B cell (primary cell): ENCODE measurements around the gene HLA-DMB. TPM values are rescaled to one million over a fixed set of nuclear protein-coding genes. Genes with fewer than 3 reads are reported as not detected.

ENCODE experiments used
- ATAC-seq: fragments of 200-7000 bp; cut with Tn5 transposase; one replicate; pipeline ENCODE4 v1.10.0; 2021; ENCODE audit warnings: low read depth, mild to moderate bottlenecking, moderate number of reproducible peaks, moderate library complexity
- CTCF ChIA-PET: fragments of 350-600 bp; sonication (Branson Sonifier 250); formaldehyde crosslinking; loops from one replicate; lab custom pipeline; 2021; ENCODE audit warnings: antibody characterized with exemption, inconsistent platforms; lab: Charles Lee
- POLR2A ChIA-PET: fragments of 350-600 bp; sonication (Branson Sonifier 250); formaldehyde crosslinking; loops from one replicate; lab custom pipeline; 2021; ENCODE audit warnings: antibody characterized with exemption; lab: Charles Lee
- DNase-seq: peaks from one replicate; pipeline ENCODE4 v3.0.0; 2013
- H2AFZ ChIP-seq: 2 replicates; pipeline ENCODE4 v1.6.1; 2012; ENCODE audit warnings: mild to moderate bottlenecking, low read depth, low read length; ENCODE audit not compliant: insufficient read depth, poor library complexity, severe bottlenecking
- H3K27ac ChIP-seq, 2 donors: 1 replicate in 1 of 2; 2 replicates in 1 of 2; pipeline ENCODE4 v1.5.1; 2012 to 2013; ENCODE audit warnings: low read length in 2 of 2, mild to moderate bottlenecking in 2 of 2, moderate library complexity in 1 of 2
- H3K27me3 ChIP-seq, 4 experiments: fragments of 200-600 bp in 1 of 4; sonication (generic) in 1 of 4; replicated peaks in 1 of 4; 1 replicate in 2 of 4; 2 replicates in 2 of 4; pipeline versions ENCODE4 v1.6.1 to v1.7.0; 2013 to 2016; ENCODE audit warnings: low read length in 3 of 4, mild to moderate bottlenecking in 2 of 4, mixed read lengths in 1 of 4, moderate library complexity in 1 of 4; ENCODE audit not compliant: insufficient read depth in 4 of 4, control insufficient read depth in 3 of 4; ENCODE audit errors: control extremely low read depth in 1 of 4
- H3K36me3 ChIP-seq, 2 experiments: replicated peaks in 1 of 2; 1 replicate in 1 of 2; 2 replicates in 1 of 2; pipeline versions ENCODE4 v1.6.1 to v1.7.1; 2013; ENCODE audit warnings: low read length in 1 of 2; ENCODE audit not compliant: insufficient read depth in 2 of 2, control insufficient read depth in 1 of 2; ENCODE audit errors: control extremely low read depth in 1 of 2, extremely low read depth in 1 of 2
- H3K4me1 ChIP-seq, 2 donors: fragments of 200-600 bp in 1 of 2; sonication (generic) in 1 of 2; 1 replicate in 1 of 2; 2 replicates in 1 of 2; pipeline versions ENCODE4 v1.5.1 to v1.6.1; 2013 to 2017; ENCODE audit warnings: low read length in 2 of 2; ENCODE audit not compliant: control insufficient read depth in 2 of 2, insufficient read depth in 2 of 2
- H3K4me2 ChIP-seq: replicated peaks from 2 replicates; pipeline ENCODE3; 2012; ENCODE audit warnings: mild to moderate bottlenecking, low read depth, low read length; ENCODE audit not compliant: poor library complexity, severe bottlenecking
- H3K4me3 ChIP-seq, 5 experiments: fragments of 200-600 bp in 1 of 5; sonication (generic) in 1 of 5; 1 replicate in 3 of 5; 2 replicates in 2 of 5; pipeline versions ENCODE4 v1.5.1 to v1.7.0; 2011 to 2016; ENCODE audit warnings: low read length in 4 of 5, mild to moderate bottlenecking in 4 of 5, low read depth in 2 of 5, control low read depth in 1 of 5, moderate library complexity in 1 of 5; ENCODE audit not compliant: insufficient read depth in 1 of 5; ENCODE audit errors: control extremely low read depth in 1 of 5, extremely low read depth in 1 of 5
- H3K79me2 ChIP-seq: fragments of 200-600 bp; sonication (generic); one replicate; pipeline ENCODE4 v1.6.0; 2016; ENCODE audit warnings: low read length; ENCODE audit not compliant: control insufficient read depth, insufficient read depth
- H3K9ac ChIP-seq: fragments of 200-600 bp; sonication (generic); 2 replicates; pipeline ENCODE4 v1.6.1; 2017; ENCODE audit warnings: mild to moderate bottlenecking, low read length, moderate library complexity
- H3K9me3 ChIP-seq, 3 donors: one replicate each; pipeline versions ENCODE4 v1.6.1 to v1.7.1; 2013; ENCODE audit warnings: low read length in 2 of 3; ENCODE audit not compliant: control insufficient read depth in 2 of 3, insufficient read depth in 1 of 3; ENCODE audit errors: control extremely low read depth in 1 of 3
- H4K20me1 ChIP-seq: 2 replicates; pipeline ENCODE4 v1.6.0; 2012; ENCODE audit warnings: mild to moderate bottlenecking, low read length; ENCODE audit not compliant: insufficient read depth, control insufficient read depth, poor library complexity, severe bottlenecking
- H3K27ac Mint-ChIP-seq: one replicate; pipeline ENCODE4 v1.8.0; 2021; ENCODE audit warnings: mixed read lengths
- H3K27me3 Mint-ChIP-seq: one replicate; pipeline ENCODE4 v1.8.0; 2021; ENCODE audit warnings: mixed read lengths
- H3K4me1 Mint-ChIP-seq: one replicate; pipeline ENCODE4 v1.8.0; 2021; ENCODE audit warnings: mixed read lengths
- H3K4me3 Mint-ChIP-seq: one replicate; pipeline ENCODE4 v1.8.0; 2021; ENCODE audit warnings: mixed read lengths
- H3K9me3 Mint-ChIP-seq: one replicate; pipeline ENCODE4 v1.8.0; 2022; ENCODE audit warnings: mixed read lengths; ENCODE audit not compliant: insufficient read depth
- EZH2 ChIP-seq: IDR thresholded peaks from 2 replicates; pipeline ENCODE4 v1.6.1; 2012; ENCODE audit warnings: borderline replicate concordance, low read depth, mild to moderate bottlenecking, moderate library complexity, low read length; ENCODE audit not compliant: insufficient read depth, poor library complexity, severe bottlenecking
- WGBS: methylation state at CpG from one replicate; pipeline ENCODE4 v1.1.5; 2013; ENCODE audit warnings: missing lambda C conversion rate; ENCODE audit not compliant: insufficient coverage; 5-methylcytosine and 5-hydroxymethylcytosine counted together
- intact Hi-C: fragments of 100-400 bp; cut with micrococcal nuclease; formaldehyde crosslinking; loops from one replicate; pipeline ENCODE4 v1.10.0; 2022
- polyA plus RNA-seq: library from polyadenylated mRNA; depleted of rRNA; stranded (reverse); fragments of >200 nt; gene quantifications from 2 replicates; pipeline ENCODE4 v1.2.3, GENCODE V29; 2012
- total RNA-seq, 2 donors: library from RNA; stranded (reverse); fragments of 120-200 nt in 1 of 2; gene quantifications; 1 replicate in 1 of 2; 2 replicates in 1 of 2; pipeline versions ENCODE4 v1.2.3 to v1.2.4, GENCODE V29; 2013 to 2022
- TF ChIP-seq, protein P1 (sequence below): fragments of 200-600 bp; IDR thresholded peaks from one replicate; pipeline ENCODE4 v1.8.0; 2022; ENCODE audit warnings: antibody characterized with exemption, mild to moderate bottlenecking

Gene HLA-DMB
- total and polyA plus RNA-seq, 2 donors (not counting 1 experiment from before 2014, with no cell fraction given) = 593 to 656 TPM

DNA sequence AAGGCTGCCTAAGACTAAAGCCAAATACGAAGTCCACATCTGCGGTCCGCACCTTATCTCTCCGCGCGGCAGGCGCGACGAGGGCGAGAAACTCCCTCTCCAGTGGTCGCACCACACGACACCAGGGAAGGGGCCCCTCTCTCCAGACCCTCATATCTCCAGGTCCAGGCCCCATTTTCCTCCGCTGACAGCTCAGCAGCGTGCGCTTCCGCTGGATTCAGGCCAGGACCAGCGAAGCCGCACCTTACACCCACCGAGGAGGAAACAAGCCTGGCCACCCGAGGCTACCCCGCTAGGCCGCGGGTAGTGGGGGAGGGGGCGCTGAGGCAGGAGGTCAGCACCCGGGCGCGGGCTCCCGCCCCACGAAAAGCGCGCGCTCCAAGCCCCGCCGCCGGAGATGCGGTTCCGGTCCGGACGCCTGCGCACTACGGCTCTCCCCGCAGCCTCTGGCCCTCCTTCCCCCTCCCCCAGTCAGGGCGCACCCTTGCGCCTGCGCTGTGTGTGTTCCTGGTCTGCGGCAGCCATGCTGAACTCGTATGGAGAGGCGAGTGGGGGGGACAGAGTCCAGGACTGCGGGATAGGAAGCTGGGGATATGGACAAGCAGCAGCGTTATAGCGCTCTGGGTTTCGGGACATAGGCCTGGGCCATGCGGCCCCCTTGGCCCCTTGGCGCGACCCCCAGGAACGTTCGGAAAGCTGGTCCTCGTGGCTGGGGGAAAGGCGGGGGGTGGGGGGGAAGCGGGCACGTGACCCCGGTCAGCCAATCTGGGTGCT lies 27.5 kb upstream of the HLA-DMB start, which contains the start of gene BRD2:
Gene BRD2 (plus strand): TSS at position 502 of the 774 bp plus-strand sequence. CDS start 4,305 bp downstream, outside the sequence.
- under 1% methylated on average over 53 of the region's 62 CpGs for WGBS
- H2AFZ ChIP-seq = peak within 1 kb of the TSS; percentile 90
- no peaks in the 10 kb centered on the region for H3K27me3 ChIP-seq
- no peaks in the 10 kb centered on the region for H3K9me3 Mint-ChIP-seq
- ChIA-PET POLR2A (interaction anchor here (0.6 to 11.8 kb wide), 23 partner anchors 9 to 1253 kb away, joined by 3 to 349 read pairs (median 5); partner anchors contain the start of genes HLA-DMA, HLA-DMB, PSMB8 and PSMB9), CTCF (interaction anchor here (0.7 to 28.4 kb wide), 16 partner anchors 12 to 130 kb away, joined by 3 to 822 read pairs (median 8); partner anchors contain the start of genes HLA-DMA, HLA-DMB and TAP2)
- DNase-seq (peak; percentile 99), ATAC-seq (peak; percentile 40)
- peaks cover 34% of the 10 kb centered on the region for H3K4me1 Mint-ChIP-seq
- H3K27me3 Mint-ChIP-seq = no peaks in the 10 kb centered on the region
- peak within 1 kb of the TSS; percentile 96 for H3K4me3 Mint-ChIP-seq
- H3K79me2 ChIP-seq = peaks cover 54% of the 10 kb centered on the region
- H3K4me2 ChIP-seq = peak within 1 kb of the TSS; percentile 88
- peaks cover 0 to 8% of the 10 kb centered on the region in 2 experiments for H3K36me3 ChIP-seq
- H3K4me3 ChIP-seq = peak within 1 kb of the TSS; percentile 68 to 93 (median 92)
- H4K20me1 ChIP-seq = peaks cover 12% of the 10 kb centered on the region
- H3K27ac ChIP-seq = peak within 1 kb of the TSS; percentile 96
- peaks cover 17 to 32% of the 10 kb centered on the region in 2 donors for H3K4me1 ChIP-seq
- peak within 1 kb of the TSS; percentile 99 for H3K27ac Mint-ChIP-seq
- H3K9ac ChIP-seq = peak within 1 kb of the TSS; percentile 91
- intact Hi-C loops = loop anchor here (1.0 kb wide), 3 partner anchors 24 to 124 kb away; partner anchors contain the start of gene PSMB8
- no peaks in the 10 kb centered on the region for H3K9me3 ChIP-seq
- TF ChIP-seq, protein P1, sequence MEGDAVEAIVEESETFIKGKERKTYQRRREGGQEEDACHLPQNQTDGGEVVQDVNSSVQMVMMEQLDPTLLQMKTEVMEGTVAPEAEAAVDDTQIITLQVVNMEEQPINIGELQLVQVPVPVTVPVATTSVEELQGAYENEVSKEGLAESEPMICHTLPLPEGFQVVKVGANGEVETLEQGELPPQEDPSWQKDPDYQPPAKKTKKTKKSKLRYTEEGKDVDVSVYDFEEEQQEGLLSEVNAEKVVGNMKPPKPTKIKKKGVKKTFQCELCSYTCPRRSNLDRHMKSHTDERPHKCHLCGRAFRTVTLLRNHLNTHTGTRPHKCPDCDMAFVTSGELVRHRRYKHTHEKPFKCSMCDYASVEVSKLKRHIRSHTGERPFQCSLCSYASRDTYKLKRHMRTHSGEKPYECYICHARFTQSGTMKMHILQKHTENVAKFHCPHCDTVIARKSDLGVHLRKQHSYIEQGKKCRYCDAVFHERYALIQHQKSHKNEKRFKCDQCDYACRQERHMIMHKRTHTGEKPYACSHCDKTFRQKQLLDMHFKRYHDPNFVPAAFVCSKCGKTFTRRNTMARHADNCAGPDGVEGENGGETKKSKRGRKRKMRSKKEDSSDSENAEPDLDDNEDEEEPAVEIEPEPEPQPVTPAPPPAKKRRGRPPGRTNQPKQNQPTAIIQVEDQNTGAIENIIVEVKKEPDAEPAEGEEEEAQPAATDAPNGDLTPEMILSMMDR = no peak
- no peak for TF ChIP-seq EZH2
